H1 (cell line): ENCODE results near the gene MAN2A1. TPM values are rescaled to one million over a fixed set of nuclear protein-coding genes. Genes with fewer than 3 reads are reported as not detected.

Experiments used
- CTCF ChIA-PET: fragments of 300-600 bp; sonication (Branson Sonifier 250); formaldehyde crosslinking; loops from one replicate; lab custom pipeline; 2021; ENCODE audit not compliant: partially characterized antibody; lab: Charles Lee
- POLR2A ChIA-PET: fragments of 300-600 bp; sonication (Branson Sonifier 250); formaldehyde crosslinking; loops from one replicate; lab custom pipeline; 2021; ENCODE audit warnings: inconsistent platforms; ENCODE audit not compliant: partially characterized antibody; lab: Charles Lee
- DNase-seq, 2 experiments: peaks; one replicate each; pipeline versions ENCODE4 v3.0.0 to v3.0.0-alpha.2; 2010 to 2022; ENCODE audit warnings: low spot score in 2 of 2, low read depth in 1 of 2, mixed read lengths in 1 of 2
- FAIRE-seq: peaks from 2 replicates; lab custom pipeline; 2011; peaks lifted over from hg19 to GRCh38; lab: Jason Lieb, UNC
- H2AFZ ChIP-seq: 2 replicates; pipeline ENCODE4 v1.8.1; 2012; ENCODE audit warnings: low read length, inconsistent platforms
- H2AK5ac ChIP-seq: 2 replicates; pipeline ENCODE4 v1.6.1; 2013; ENCODE audit warnings: low read depth, low read length
- H2BK120ac ChIP-seq: replicated peaks from 2 replicates; pipeline ENCODE3; 2013; ENCODE audit warnings: low read depth, low read length, inconsistent platforms
- H2BK12ac ChIP-seq: 2 replicates; pipeline ENCODE4 v1.6.1; 2013; ENCODE audit warnings: low read depth, low read length
- H2BK15ac ChIP-seq: 2 replicates; pipeline ENCODE4 v1.6.1; 2013; ENCODE audit warnings: low read length
- H2BK20ac ChIP-seq: 2 replicates; pipeline ENCODE4 v1.6.1; 2013; ENCODE audit warnings: low read length
- H2BK5ac ChIP-seq: 2 replicates; pipeline ENCODE4 v1.6.1; 2013; ENCODE audit warnings: low read depth, low read length
- H3K14ac ChIP-seq: 2 replicates; pipeline ENCODE4 v1.6.1; 2013; ENCODE audit warnings: inconsistent platforms; ENCODE audit not compliant: insufficient read length
- H3K18ac ChIP-seq: 2 replicates; pipeline ENCODE4 v1.6.1; 2013; ENCODE audit warnings: low read length; ENCODE audit errors: extremely low read depth
- H3K23ac ChIP-seq: 2 replicates; pipeline ENCODE4 v1.6.1; 2013; ENCODE audit warnings: inconsistent platforms; ENCODE audit not compliant: insufficient read length
- H3K23me2 ChIP-seq: 2 replicates; pipeline ENCODE4 v1.6.1; 2013; ENCODE audit warnings: low read depth, low read length
- H3K27ac ChIP-seq: 2 replicates; pipeline ENCODE4 v1.6.1; 2011; ENCODE audit warnings: low read depth, low read length, inconsistent platforms
- H3K27me3 ChIP-seq, 4 experiments: replicated peaks in 1 of 4; 1 replicate in 1 of 4; 2 replicates in 3 of 4; pipeline versions ENCODE4 v1.6.1 to v1.8.1; 2011 to 2013; ENCODE audit warnings: low read length in 3 of 4, mild to moderate bottlenecking in 3 of 4, inconsistent platforms in 2 of 4, mixed read lengths in 2 of 4, moderate library complexity in 1 of 4; ENCODE audit not compliant: control insufficient read depth in 3 of 4, insufficient read depth in 3 of 4; ENCODE audit errors: extremely low read depth in 1 of 4
- H3K36me3 ChIP-seq, 4 experiments: 2 replicates each; pipeline versions ENCODE4 v1.6.1 to v1.8.1; 2011 to 2013; ENCODE audit warnings: mild to moderate bottlenecking in 4 of 4, low read length in 3 of 4, moderate library complexity in 2 of 4, control low read depth in 1 of 4, inconsistent platforms in 1 of 4; ENCODE audit not compliant: insufficient read depth in 4 of 4, control insufficient read depth in 2 of 4
- H3K4ac ChIP-seq: replicated peaks from 2 replicates; pipeline ENCODE3; 2013; ENCODE audit warnings: low read length, low read depth, mixed read lengths, inconsistent platforms; ENCODE audit not compliant: insufficient read length
- H3K4me1 ChIP-seq, 4 experiments: replicated peaks in 1 of 4; 1 replicate in 1 of 4; 2 replicates in 3 of 4; pipeline versions ENCODE4 v1.6.1 to v1.8.1; 2011 to 2013; ENCODE audit warnings: low read length in 3 of 4, inconsistent platforms in 2 of 4, mixed read lengths in 1 of 4; ENCODE audit not compliant: insufficient read depth in 4 of 4, control insufficient read depth in 3 of 4
- H3K4me2 ChIP-seq, 2 experiments: 2 replicates each; pipeline versions ENCODE4 v1.6.1 to v1.8.1; 2011 to 2013; ENCODE audit warnings: low read depth in 2 of 2, low read length in 2 of 2, control low read depth in 1 of 2, inconsistent platforms in 1 of 2, mild to moderate bottlenecking in 1 of 2; ENCODE audit not compliant: insufficient read depth in 1 of 2
- H3K4me3 ChIP-seq, 4 experiments: fragments of 200-600, 300-600 bp in 1 of 4; sonication (generic), shearing (Covaris generic), sonication (Bioruptor Twin) in 1 of 4; 2 replicates each; pipeline versions ENCODE4 v1.5.1 to v1.8.1; 2011 to 2016; ENCODE audit warnings: low read length in 4 of 4, low read depth in 3 of 4, control low read depth in 2 of 4, inconsistent platforms in 2 of 4, mild to moderate bottlenecking in 2 of 4, mixed read lengths in 1 of 4, moderate library complexity in 1 of 4; ENCODE audit not compliant: insufficient read depth in 2 of 4; ENCODE audit errors: extremely low read depth in 1 of 4
- H3K56ac ChIP-seq: replicated peaks from 2 replicates; pipeline ENCODE3; 2013; ENCODE audit warnings: low read depth, mild to moderate bottlenecking, mixed read lengths, low read length, inconsistent platforms; ENCODE audit not compliant: insufficient read length
- H3K79me1 ChIP-seq: 2 replicates; pipeline ENCODE4 v1.6.1; 2013; ENCODE audit warnings: low read depth, low read length, control low read depth
- H3K79me2 ChIP-seq, 2 experiments: 2 replicates each; pipeline versions ENCODE4 v1.6.1 to v1.8.1; 2012 to 2013; ENCODE audit warnings: low read length in 2 of 2, mild to moderate bottlenecking in 2 of 2, inconsistent platforms in 1 of 2; ENCODE audit not compliant: insufficient read depth in 2 of 2, control insufficient read depth in 1 of 2
- H3K9ac ChIP-seq, 4 experiments: replicated peaks in 1 of 4; 1 replicate in 1 of 4; 2 replicates in 3 of 4; pipeline versions ENCODE4 v1.6.1 to v1.8.1; 2011 to 2013; ENCODE audit warnings: low read depth in 3 of 4, low read length in 3 of 4, control low read depth in 2 of 4, mild to moderate bottlenecking in 2 of 4, moderate library complexity in 2 of 4, inconsistent platforms in 1 of 4; ENCODE audit errors: extremely low read depth in 1 of 4
- H3K9me3 ChIP-seq, 2 experiments: 2 replicates each; pipeline versions ENCODE4 v1.6.1 to v1.8.1; 2012 to 2013; ENCODE audit warnings: mild to moderate bottlenecking in 2 of 2, moderate library complexity in 2 of 2, control low read depth in 1 of 2, inconsistent platforms in 1 of 2, low read depth in 1 of 2, low read length in 1 of 2, mixed read lengths in 1 of 2; ENCODE audit not compliant: insufficient read depth in 2 of 2
- H4K20me1 ChIP-seq, 2 experiments: replicated peaks in 1 of 2; 2 replicates each; pipeline versions ENCODE3 to v1.8.1; 2011 to 2013; ENCODE audit warnings: inconsistent platforms in 2 of 2, low read length in 2 of 2, mild to moderate bottlenecking in 1 of 2; ENCODE audit not compliant: insufficient read depth in 2 of 2, control insufficient read depth in 1 of 2
- H4K5ac ChIP-seq: 2 replicates; pipeline ENCODE4 v1.6.1; 2013; ENCODE audit warnings: low read length, low read depth, mixed read lengths, inconsistent platforms; ENCODE audit not compliant: insufficient read length
- H4K8ac ChIP-seq: 2 replicates; pipeline ENCODE4 v1.8.0; 2013; ENCODE audit warnings: mild to moderate bottlenecking, moderate library complexity, low read length, inconsistent platforms; ENCODE audit not compliant: insufficient read depth; ENCODE audit errors: extremely low read depth
- H4K91ac ChIP-seq: replicated peaks from 2 replicates; pipeline ENCODE3; 2013; ENCODE audit warnings: low read length, mixed read lengths, inconsistent platforms; ENCODE audit not compliant: insufficient read length
- BCL11A ChIP-seq, 2 experiments: IDR thresholded peaks; one replicate each; pipeline ENCODE4 v1.6.1; 2011; ENCODE audit warnings: low read depth in 2 of 2, low read length in 2 of 2, mild to moderate bottlenecking in 2 of 2
- RAD21 ChIP-seq, 2 experiments: IDR thresholded peaks in 1 of 2; conservative IDR thresholded peaks in 1 of 2; 2 replicates each; pipeline ENCODE4 v1.6.1; 2011; ENCODE audit warnings: low read depth in 2 of 2, low read length in 2 of 2, improper control_type of control experiment in 1 of 2, inconsistent platforms in 1 of 2, mild to moderate bottlenecking in 1 of 2, moderate library complexity in 1 of 2
- RBBP5 ChIP-seq: IDR thresholded peaks from 2 replicates; pipeline ENCODE4 v1.7.1; 2012; ENCODE audit warnings: low read depth, mild to moderate bottlenecking, inconsistent platforms, low read length, moderate library complexity, borderline replicate concordance
- RFX5 ChIP-seq: IDR thresholded peaks from 2 replicates; pipeline ENCODE4 v1.6.1; 2011; ENCODE audit warnings: low read depth, low read length, improper control_type of control experiment, borderline replicate concordance
- RXRA ChIP-seq: IDR thresholded peaks from 2 replicates; pipeline ENCODE4 v1.6.1; 2011; ENCODE audit warnings: low read depth, mild to moderate bottlenecking, low read length, moderate library complexity; ENCODE audit not compliant: insufficient read depth
- SIN3A ChIP-seq, 2 experiments: IDR thresholded peaks in 1 of 2; conservative IDR thresholded peaks in 1 of 2; 2 replicates each; pipeline ENCODE4 v1.6.1; 2011 to 2012; ENCODE audit warnings: low read length in 2 of 2, improper control_type of control experiment in 1 of 2, low read depth in 1 of 2, mild to moderate bottlenecking in 1 of 2
- SIRT6 ChIP-seq: IDR thresholded peaks from one replicate; pipeline ENCODE4 v1.7.1; 2012; ENCODE audit warnings: low read length, inconsistent platforms
- SIX5 ChIP-seq: IDR thresholded peaks from 2 replicates; pipeline ENCODE4 v1.6.1; 2011; ENCODE audit warnings: mild to moderate bottlenecking, low read depth, low read length
- SP2 ChIP-seq: IDR thresholded peaks from 2 replicates; pipeline ENCODE4 v1.6.1; 2012; ENCODE audit warnings: mild to moderate bottlenecking, low read length, inconsistent platforms
- SUZ12 ChIP-seq: fragments of 200-600 bp; sonication (generic); IDR thresholded peaks from 2 replicates; pipeline ENCODE4 v1.6.1; 2012; ENCODE audit warnings: mild to moderate bottlenecking, inconsistent platforms, low read length, moderate library complexity, mixed read lengths
- YY1 ChIP-seq: IDR thresholded peaks from 2 replicates; pipeline ENCODE4 v1.6.1; 2011; ENCODE audit warnings: low read depth, mild to moderate bottlenecking, low read length
- ZNF274 ChIP-seq: IDR thresholded peaks from 2 replicates; pipeline ENCODE4 v1.7.0; 2012; ENCODE audit warnings: low read length, borderline replicate concordance; ENCODE audit errors: extremely low read depth
- WGBS, 2 experiments: shearing (Covaris generic) in 1 of 2; methylation state at CpG; one replicate each; pipeline versions ENCODE4 v1.1.6 to v1.1.7; 2013 to 2015; ENCODE audit warnings: low lambda C conversion rate in 2 of 2, mixed read lengths in 2 of 2, inconsistent platforms in 1 of 2, low coverage in 1 of 2, missing lambda C conversion rate in 1 of 2; ENCODE audit not compliant: insufficient replicate concordance in 2 of 2, insufficient coverage in 1 of 2, insufficient read length in 1 of 2; ENCODE audit errors: extremely low coverage in 1 of 2, missing lambda C conversion rate in 1 of 2; 5-methylcytosine and 5-hydroxymethylcytosine counted together
- polyA plus RNA-seq, 7 experiments: library from polyadenylated mRNA; depleted of rRNA in 3 of 7; stranded (reverse) in 5 of 7; unstranded in 2 of 7; fragments of >200 nt in 5 of 7; fragments of 200-250 nt in 2 of 7; gene quantifications; 1 replicate in 5 of 7; 2 replicates in 1 of 7; 4 replicates in 1 of 7; pipeline versions ENCODE4 v1.2.1 to v1.2.3, GENCODE V29; 2011 to 2013; ENCODE audit warnings: missing spikeins in 2 of 7, mixed read lengths in 2 of 7
- total RNA-seq: library from RNA; stranded (reverse); fragmentation: NEBNext Ultra II Directional; extraction: Animal tissue kit (Norgen Biotek cat#: 25700); gene quantifications from 2 replicates; pipeline ENCODE4 v1.2.1, GENCODE V29; 2021

The MAN2A1 gene
- total and polyA plus RNA-seq, 2 of the 8 experiments (the other 6 are each of a cell fraction or from before 2014, with no cell fraction given): 29.1 to 102 TPM

DNA sequence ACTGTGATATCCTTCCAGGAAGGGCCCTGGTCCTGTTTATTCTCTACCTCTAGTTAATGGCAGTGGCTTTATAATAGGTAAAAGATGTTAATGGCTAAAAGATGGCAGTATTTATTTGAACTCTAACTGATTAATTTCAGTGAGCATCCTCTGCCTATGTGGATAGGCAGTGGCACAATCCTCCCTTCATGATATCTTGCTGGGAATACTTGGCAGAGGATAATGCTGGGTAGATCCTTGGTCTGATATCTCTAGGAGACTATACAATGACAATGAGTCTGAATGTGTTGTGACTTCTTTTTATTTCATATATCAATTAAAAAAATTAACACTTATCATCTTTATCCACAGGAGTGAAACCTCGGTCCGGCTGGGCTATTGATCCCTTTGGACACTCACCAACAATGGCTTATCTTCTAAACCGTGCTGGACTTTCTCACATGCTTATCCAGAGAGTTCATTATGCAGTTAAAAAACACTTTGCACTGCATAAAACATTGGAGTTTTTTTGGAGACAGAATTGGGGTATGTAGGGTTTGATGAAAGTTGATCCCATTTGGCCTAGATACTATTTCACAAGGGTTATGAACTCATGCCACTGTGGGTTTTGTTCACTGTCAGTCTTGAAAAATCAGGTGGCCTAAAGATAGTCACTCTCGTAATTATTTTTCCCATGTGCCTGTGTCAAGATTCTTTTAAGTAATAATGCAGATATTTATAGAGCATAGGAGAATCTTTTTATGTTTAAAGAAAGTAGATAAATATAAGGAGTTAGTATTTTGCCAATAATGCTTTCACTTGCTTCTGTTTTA, 77.7 kb downstream of the MAN2A1 start:
- Histone ChIP-seq H2AFZ (no peak overlapping the region), H3K27ac (no peak overlapping the region), H3K18ac (no peak overlapping the region), H3K4me2 (no peak overlapping the region), H2AK5ac (no peak overlapping the region), H3K4ac (no peak overlapping the region), H3K56ac (no peak overlapping the region), H3K23ac (no peak overlapping the region), H4K91ac (no peak overlapping the region), H3K4me3 (no peak overlapping the region), H3K9ac (no peak overlapping the region), H4K5ac (no peak overlapping the region), H3K14ac (no peak overlapping the region), H2BK20ac (no peak overlapping the region), H4K8ac (no peak overlapping the region), H2BK12ac (no peak overlapping the region), H3K79me2 (peaks cover 2 to 32% of the 10 kb centered on the region in 2 experiments; a peak in 2 of 4 replicates), H3K79me1 (no peaks in the 10 kb centered on the region; the same call in 1 of the 2 replicates), H3K23me2 (no peaks in the 10 kb centered on the region), H2BK120ac (no peak overlapping the region), H4K20me1 (peaks cover 0 to 4% of the 10 kb centered on the region in 2 experiments), H2BK15ac (no peak overlapping the region), H3K27me3 (no peaks in the 10 kb centered on the region), H3K4me1 (no peaks in the 10 kb centered on the region), H2BK5ac (no peak overlapping the region), H3K36me3 (peaks cover 0 to 29% (median 2%) of the 10 kb centered on the region in 4 experiments; a peak in 5 of 8 replicates), H3K9me3 (no peaks in the 10 kb centered on the region)
- 96% methylated on average over 4 of the region's 4 CpGs; no CpG with 5 or more reads in 1 of the 2 experiments for WGBS, 2 experiments
- DNase-seq (no peak), FAIRE-seq (no peak)
- POLR2A ChIA-PET: no interaction called here
- CTCF ChIA-PET: interaction anchor here (0.8 kb wide), 1 partner anchor 76 kb away, joined by 3 read pairs; no protein-coding TSS in a partner anchor
- TF ChIP-seq RFX5: no peak
- TF ChIP-seq SIN3A (conservative IDR thresholded peaks at IDR 0.05 in 1 of 2, IDR thresholded peaks at IDR 0.05 in 1 of 2; ENCODE audit: low read depth in 1 of 2, low read length in 2 of 2): no peak
- no peak for TF ChIP-seq RXRA
- TF ChIP-seq SIX5: no peak
- TF ChIP-seq BCL11A (IDR thresholded peaks at IDR 0.05; ENCODE audit: low read depth in 2 of 2, low read length in 2 of 2): no peak
- no peak for TF ChIP-seq RAD21 (IDR thresholded peaks at IDR 0.05 in 1 of 2, conservative IDR thresholded peaks at IDR 0.05 in 1 of 2; ENCODE audit: low read depth in 2 of 2, low read length in 2 of 2)
- TF ChIP-seq SUZ12: no peak
- TF ChIP-seq RBBP5: no peak
- TF ChIP-seq SIRT6: no peak
- no peak for TF ChIP-seq YY1
- TF ChIP-seq SP2: no peak
- no peak for TF ChIP-seq ZNF274
